Vagina (tissue), 2 donors: ENCODE data around the gene PCSK5. TPM values are rescaled to one million over a fixed set of nuclear protein-coding genes. Genes with fewer than 3 reads are reported as not detected.
"Not testable (repeated sequence)": the region's sequence is repeated elsewhere in the genome, so short reads cannot be mapped to it uniquely, and the experiment has no call there.

Experiments used
- DNase-seq, 2 donors: peaks; one replicate each; pipeline ENCODE4 v3.0.0-alpha.2; 2017; ENCODE audit errors: extremely low spot score in 2 of 2
- H3K27ac ChIP-seq: fragments of 200-600 bp; sonication (generic); one replicate; pipeline ENCODE4 v1.5.1; 2019
- H3K27me3 ChIP-seq: fragments of 200-600 bp; sonication (generic); one replicate; pipeline ENCODE4 v1.5.1; 2019
- H3K36me3 ChIP-seq, 2 donors: fragments of 200-600 bp; sonication (generic); one replicate each; pipeline ENCODE4 v1.5.1; 2017 to 2019
- H3K4me1 ChIP-seq: fragments of 200-600 bp; sonication (generic); one replicate; pipeline ENCODE4 v1.5.1; 2019
- H3K4me3 ChIP-seq, 2 donors: fragments of 200-600 bp; sonication (generic); 1 replicate in 1 of 2; 2 replicates in 1 of 2; pipeline ENCODE4 v1.5.1; 2016 to 2019
- H3K9me3 ChIP-seq: fragments of 200-600 bp; sonication (generic); one replicate; pipeline ENCODE4 v1.5.1; 2019
- POLR2A ChIP-seq, 2 donors: fragments of 450-650 bp; IDR thresholded peaks; one replicate each; pipeline ENCODE4 v1.6.1; 2017; ENCODE audit warnings: antibody characterized with exemption in 2 of 2, mild to moderate bottlenecking in 2 of 2, moderate library complexity in 2 of 2
- POLR2AphosphoS5 ChIP-seq, 2 donors: sonication (generic); formaldehyde crosslinking; IDR thresholded peaks; one replicate each; pipeline ENCODE4 v1.9.0; 2017; ENCODE audit warnings: antibody characterized with exemption in 2 of 2, mild to moderate bottlenecking in 2 of 2, low read depth in 1 of 2; ENCODE audit not compliant: insufficient read depth in 1 of 2
- intact Hi-C: fragments of 100-400 bp; cut with DNase I; formaldehyde crosslinking; loops from one replicate; pipeline ENCODE4 v1.15.1; 2023
- total RNA-seq: library from RNA; depleted of rRNA; stranded (reverse); fragments of >200 nt; gene quantifications from one replicate; pipeline ENCODE4 v1.2.3, GENCODE V29; 2016
- TF ChIP-seq, protein P1 (sequence below), 3 experiments: fragments of 450-650 bp in 2 of 3; fragments of 200-600 bp in 1 of 3; sonication (generic) in 1 of 3; IDR thresholded peaks; one replicate each; pipeline ENCODE4 v1.5.1; 2017 to 2019; ENCODE audit warnings: antibody characterized with exemption in 3 of 3, mild to moderate bottlenecking in 2 of 3, moderate library complexity in 2 of 3

PCSK5 gene
- total RNA-seq, 1 donor from 2014 or later = 22.6 TPM

DNA sequence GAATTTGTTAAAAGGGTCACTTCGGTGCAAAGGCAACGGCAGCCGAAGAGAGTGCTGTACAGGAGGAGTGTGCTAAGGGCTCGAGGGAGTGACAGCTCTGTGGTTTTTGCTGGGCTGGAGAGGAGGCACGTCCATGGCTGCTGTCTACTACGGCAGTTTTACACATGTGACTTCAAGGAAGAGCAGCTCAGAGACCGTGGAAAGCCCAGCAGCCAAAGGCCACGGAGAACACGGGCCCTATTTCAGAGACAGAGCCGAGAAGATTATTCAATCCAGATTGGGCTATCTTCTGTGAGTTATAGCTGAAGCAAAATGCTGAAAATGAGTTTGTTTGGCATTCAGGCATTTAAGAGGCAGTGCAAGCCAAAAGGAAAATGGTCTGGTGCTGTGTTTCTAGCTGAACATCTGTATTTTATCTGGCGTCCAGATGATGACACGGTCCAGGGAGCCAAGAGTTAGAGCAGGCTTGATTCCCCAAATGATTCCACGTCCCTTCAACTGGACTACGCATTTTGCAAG, 407.3 kb downstream of the PCSK5 start:
- Histone ChIP-seq H3K4me1 (peaks cover 10% of the 10 kb centered on the region), H3K4me3 (peak overlapping the region in 1 of 2 donors; percentile 0)
- intact Hi-C loops = no loop called here

DNA sequence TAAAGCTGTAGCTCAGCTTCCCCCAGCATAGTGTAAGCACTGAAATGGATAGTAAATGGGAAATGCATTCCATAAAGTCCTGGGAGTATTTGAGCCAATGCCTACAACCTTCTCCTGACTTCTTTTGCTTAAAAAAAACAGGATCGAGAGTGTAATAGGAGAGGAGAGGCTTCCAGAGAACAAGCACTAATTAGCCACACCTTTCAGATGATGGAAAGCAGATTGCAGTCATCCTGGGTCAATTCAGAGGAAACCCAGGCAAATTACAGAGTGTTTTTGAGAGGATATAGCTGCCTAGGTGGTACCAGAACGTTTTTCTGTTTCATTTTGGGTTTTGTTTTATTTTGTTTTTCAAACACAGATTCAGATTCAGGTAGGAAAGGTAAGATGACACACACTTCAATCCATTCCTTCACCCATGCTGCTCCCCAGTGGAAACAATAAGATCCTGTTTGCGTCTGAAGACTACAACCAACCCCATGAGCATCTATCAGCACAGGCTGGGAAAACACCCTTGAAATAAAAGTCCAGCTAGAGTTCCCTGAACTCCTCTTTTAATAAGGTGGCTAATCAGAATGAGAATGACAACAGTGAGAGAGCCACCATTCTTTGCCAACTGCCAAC, 408.2 kb downstream of the PCSK5 start:
- no peaks in the 10 kb centered on the region for H3K9me3 ChIP-seq
- DNase-seq = no peak
- H3K36me3 ChIP-seq = no peaks in the 10 kb centered on the region
- TF ChIP-seq, protein P1, sequence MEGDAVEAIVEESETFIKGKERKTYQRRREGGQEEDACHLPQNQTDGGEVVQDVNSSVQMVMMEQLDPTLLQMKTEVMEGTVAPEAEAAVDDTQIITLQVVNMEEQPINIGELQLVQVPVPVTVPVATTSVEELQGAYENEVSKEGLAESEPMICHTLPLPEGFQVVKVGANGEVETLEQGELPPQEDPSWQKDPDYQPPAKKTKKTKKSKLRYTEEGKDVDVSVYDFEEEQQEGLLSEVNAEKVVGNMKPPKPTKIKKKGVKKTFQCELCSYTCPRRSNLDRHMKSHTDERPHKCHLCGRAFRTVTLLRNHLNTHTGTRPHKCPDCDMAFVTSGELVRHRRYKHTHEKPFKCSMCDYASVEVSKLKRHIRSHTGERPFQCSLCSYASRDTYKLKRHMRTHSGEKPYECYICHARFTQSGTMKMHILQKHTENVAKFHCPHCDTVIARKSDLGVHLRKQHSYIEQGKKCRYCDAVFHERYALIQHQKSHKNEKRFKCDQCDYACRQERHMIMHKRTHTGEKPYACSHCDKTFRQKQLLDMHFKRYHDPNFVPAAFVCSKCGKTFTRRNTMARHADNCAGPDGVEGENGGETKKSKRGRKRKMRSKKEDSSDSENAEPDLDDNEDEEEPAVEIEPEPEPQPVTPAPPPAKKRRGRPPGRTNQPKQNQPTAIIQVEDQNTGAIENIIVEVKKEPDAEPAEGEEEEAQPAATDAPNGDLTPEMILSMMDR (IDR thresholded peaks at IDR 0.05) = no peak
- TF ChIP-seq POLR2A (IDR thresholded peaks at IDR 0.05) = no peak
- TF ChIP-seq POLR2AphosphoS5 (IDR thresholded peaks at IDR 0.05; ENCODE audit: insufficient read depth in 1 of 2, low read depth in 1 of 2) = no peak
- no peak overlapping the region for H3K4me3 ChIP-seq
- H3K4me1 ChIP-seq = peaks cover 10% of the 10 kb centered on the region
- intact Hi-C loops = no loop called here
- H3K27ac ChIP-seq = peak overlapping the region; percentile 35
- no peaks in the 10 kb centered on the region for H3K27me3 ChIP-seq

More for the DNA sequence above, 407.3 kb downstream of the PCSK5 start:
- TF ChIP-seq POLR2A (IDR thresholded peaks at IDR 0.05) (no peak), POLR2AphosphoS5 (IDR thresholded peaks at IDR 0.05; ENCODE audit: insufficient read depth in 1 of 2, low read depth in 1 of 2) (peak in 1 of 2 donors; percentile 61)
- Histone ChIP-seq H3K27ac (peak overlapping the region; percentile 35), H3K27me3 (no peaks in the 10 kb centered on the region), H3K9me3 (no peaks in the 10 kb centered on the region), H3K36me3 (no peaks in the 10 kb centered on the region)
- peak in 1 of 2 donors; percentile 94 for DNase-seq

DNA sequence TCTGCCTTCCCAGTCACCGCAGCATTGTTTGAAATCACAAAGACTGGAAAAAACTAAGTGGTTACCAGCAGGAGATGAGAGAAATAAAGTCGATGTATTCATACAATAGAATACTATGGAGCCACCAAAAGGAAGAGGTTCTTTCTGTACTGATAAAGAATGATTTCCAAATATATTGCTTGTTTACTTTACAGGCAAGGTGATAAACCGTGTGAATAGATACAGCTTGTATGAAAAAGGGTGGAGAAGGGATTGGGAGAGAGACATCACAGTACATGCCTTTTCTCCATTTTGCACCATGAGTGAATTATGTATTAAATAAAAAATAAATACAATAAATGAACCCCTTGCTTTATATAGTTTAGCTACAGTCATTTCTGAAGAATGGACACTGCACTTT, 412.1 kb downstream of the PCSK5 start:
- Histone ChIP-seq H3K27me3 (no peaks in the 10 kb centered on the region), H3K4me1 (peaks cover 4% of the 10 kb centered on the region), H3K9me3 (no peaks in the 10 kb centered on the region), H3K27ac (no peak overlapping the region), H3K36me3 (no peaks in the 10 kb centered on the region), H3K4me3 (no peak overlapping the region)
- DNase-seq = no peak
- TF ChIP-seq POLR2AphosphoS5 (IDR thresholded peaks at IDR 0.05; ENCODE audit: insufficient read depth in 1 of 2, low read depth in 1 of 2) (no peak), POLR2A (IDR thresholded peaks at IDR 0.05) (no peak)
- TF ChIP-seq, protein P1 (IDR thresholded peaks at IDR 0.05) = no peak
- intact Hi-C loops = no loop called here

DNA sequence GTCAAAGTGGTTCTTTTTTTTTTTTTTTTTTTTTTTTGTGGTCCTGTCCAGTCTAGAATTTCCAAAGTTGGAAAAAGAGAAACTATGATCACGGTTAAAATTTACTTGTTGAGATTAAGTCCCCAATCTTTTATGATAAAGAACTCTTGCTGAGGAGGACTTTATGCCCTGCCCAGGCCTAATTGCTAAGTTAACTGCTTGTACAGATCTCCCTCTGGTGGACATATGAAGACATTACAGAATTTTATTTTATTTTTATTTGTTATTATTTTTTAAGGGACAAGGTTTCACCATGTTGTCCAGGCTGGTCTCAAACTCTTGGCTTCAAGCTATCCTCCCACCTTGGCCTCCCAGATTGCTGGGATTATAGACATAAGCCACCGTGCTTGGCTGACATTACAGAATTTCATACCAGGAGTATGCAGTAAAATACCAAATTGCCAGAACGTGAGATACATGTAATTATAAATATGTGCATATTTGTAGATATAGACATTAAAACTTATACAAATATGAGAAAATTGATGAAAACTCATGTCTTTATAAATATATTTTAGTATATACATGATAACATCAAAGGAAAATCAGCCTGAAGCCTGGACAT, 412.6 kb downstream of the PCSK5 start:
- Histone ChIP-seq H3K4me1 (no peaks in the 10 kb centered on the region), H3K27me3 (no peaks in the 10 kb centered on the region), H3K27ac (no peak overlapping the region), H3K4me3 (no peak overlapping the region), H3K36me3 (no peaks in the 10 kb centered on the region), H3K9me3 (no peaks in the 10 kb centered on the region)
- no peak for DNase-seq
- intact Hi-C loops = no loop called here
- TF ChIP-seq, protein P1 (IDR thresholded peaks at IDR 0.05) = peak; percentile 57 to 78 (median 64)
- TF ChIP-seq POLR2A (IDR thresholded peaks at IDR 0.05) = no peak

DNA sequence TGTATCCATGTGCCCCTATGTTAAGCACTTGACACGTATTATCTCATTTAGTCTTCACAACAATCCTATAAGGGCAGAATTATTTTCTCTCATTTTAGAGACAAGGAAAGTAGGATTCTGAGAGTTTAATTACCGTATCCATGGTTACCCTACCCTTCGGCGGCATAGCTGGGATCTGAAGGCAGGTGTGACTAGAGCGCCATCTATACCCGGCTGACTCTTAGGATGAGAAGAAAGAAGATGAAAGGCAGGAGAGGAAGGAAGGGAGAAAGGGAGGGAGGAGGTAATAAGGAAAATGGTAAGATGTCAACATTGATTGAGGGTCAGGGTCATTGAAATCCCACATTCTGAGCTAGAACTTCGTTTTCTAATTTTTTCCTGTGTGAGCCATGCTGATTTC, 416.6 kb downstream of the PCSK5 start:
- intact Hi-C loops, DNase-seq, H3K27me3 ChIP-seq, H3K4me1 ChIP-seq, H3K27ac ChIP-seq, H3K36me3 ChIP-seq, H3K9me3 ChIP-seq, H3K4me3 ChIP-seq: not testable (repeated sequence)

DNA sequence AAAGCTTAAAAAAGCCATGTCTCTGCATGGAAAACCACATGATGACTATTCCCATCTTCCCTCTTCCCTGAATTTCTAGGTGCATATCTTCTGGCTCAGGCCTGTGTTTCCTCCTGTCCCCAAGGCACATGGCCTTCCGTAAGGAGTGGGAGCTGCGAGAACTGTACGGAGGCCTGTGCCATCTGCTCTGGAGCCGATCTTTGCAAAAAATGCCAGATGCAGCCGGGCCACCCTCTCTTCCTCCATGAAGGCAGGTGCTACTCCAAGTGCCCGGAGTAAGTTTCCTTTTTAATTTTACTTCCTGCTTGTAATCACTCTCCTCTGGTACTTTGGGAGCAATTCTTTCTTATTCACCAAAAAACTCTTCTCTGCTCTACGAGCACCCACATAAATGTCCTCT, 420.1 kb downstream of the PCSK5 start:
- Histone ChIP-seq H3K36me3 (no peaks in the 10 kb centered on the region), H3K27me3 (no peaks in the 10 kb centered on the region), H3K4me3 (no peak overlapping the region), H3K9me3 (no peaks in the 10 kb centered on the region), H3K27ac (no peak overlapping the region), H3K4me1 (no peaks in the 10 kb centered on the region)
- no peak for TF ChIP-seq POLR2A (IDR thresholded peaks at IDR 0.05)
- no peak for TF ChIP-seq POLR2AphosphoS5 (IDR thresholded peaks at IDR 0.05; ENCODE audit: insufficient read depth in 1 of 2, low read depth in 1 of 2)
- TF ChIP-seq, protein P1 (IDR thresholded peaks at IDR 0.05) = no peak
- intact Hi-C loops = no loop called here
- no peak for DNase-seq
